Neural progenitor cell (in vitro differentiated cells): ENCODE data around the gene CASTOR1.

Experiments used
- EZH2 ChIP-seq: fragments of 200-600 bp; sonication (generic); IDR thresholded peaks from 2 replicates; pipeline ENCODE4 v1.6.1; 2017; ENCODE audit warnings: antibody characterized with exemption, mild to moderate bottlenecking, moderate library complexity
- EZH2phosphoT487 ChIP-seq: fragments of 200-600 bp; sonication (generic); IDR thresholded peaks from 2 replicates; pipeline ENCODE4 v1.6.1; 2017; ENCODE audit warnings: antibody characterized with exemption
- TF ChIP-seq, protein P1 (sequence below): fragments of 200-600 bp; sonication (generic); IDR thresholded peaks from 2 replicates; pipeline ENCODE4 v1.5.1; 2017; ENCODE audit warnings: antibody characterized with exemption, mild to moderate bottlenecking

DNA sequence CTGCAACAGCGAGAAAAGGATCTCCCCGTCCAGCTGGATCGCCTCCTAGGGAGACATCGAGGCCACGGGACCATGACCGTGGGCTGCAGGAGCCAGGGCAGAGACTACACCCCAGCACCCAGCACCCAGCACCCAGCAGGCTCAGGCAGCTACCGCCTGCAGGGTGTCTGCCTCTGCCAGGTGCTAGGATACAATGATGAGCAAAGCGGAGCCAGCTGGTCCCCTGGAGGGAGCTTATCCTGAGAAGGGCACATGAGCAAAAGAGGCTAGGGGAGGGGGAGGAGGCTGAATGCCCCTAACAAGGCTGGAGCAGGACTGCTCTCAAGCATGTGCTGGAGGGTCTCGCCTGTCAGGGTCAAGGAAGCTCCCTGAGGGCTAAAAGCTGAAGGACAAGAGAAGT is 4.8 kb upstream of the CASTOR1 start:
- TF ChIP-seq, protein P1, sequence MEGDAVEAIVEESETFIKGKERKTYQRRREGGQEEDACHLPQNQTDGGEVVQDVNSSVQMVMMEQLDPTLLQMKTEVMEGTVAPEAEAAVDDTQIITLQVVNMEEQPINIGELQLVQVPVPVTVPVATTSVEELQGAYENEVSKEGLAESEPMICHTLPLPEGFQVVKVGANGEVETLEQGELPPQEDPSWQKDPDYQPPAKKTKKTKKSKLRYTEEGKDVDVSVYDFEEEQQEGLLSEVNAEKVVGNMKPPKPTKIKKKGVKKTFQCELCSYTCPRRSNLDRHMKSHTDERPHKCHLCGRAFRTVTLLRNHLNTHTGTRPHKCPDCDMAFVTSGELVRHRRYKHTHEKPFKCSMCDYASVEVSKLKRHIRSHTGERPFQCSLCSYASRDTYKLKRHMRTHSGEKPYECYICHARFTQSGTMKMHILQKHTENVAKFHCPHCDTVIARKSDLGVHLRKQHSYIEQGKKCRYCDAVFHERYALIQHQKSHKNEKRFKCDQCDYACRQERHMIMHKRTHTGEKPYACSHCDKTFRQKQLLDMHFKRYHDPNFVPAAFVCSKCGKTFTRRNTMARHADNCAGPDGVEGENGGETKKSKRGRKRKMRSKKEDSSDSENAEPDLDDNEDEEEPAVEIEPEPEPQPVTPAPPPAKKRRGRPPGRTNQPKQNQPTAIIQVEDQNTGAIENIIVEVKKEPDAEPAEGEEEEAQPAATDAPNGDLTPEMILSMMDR: no peak
- TF ChIP-seq EZH2phosphoT487 (no peak), EZH2 (no peak)
